Lower leg skin (tissue), 3 donors: ENCODE data around the gene TOX2.

Source experiments
- CTCF ChIP-seq, 3 donors: fragments of 450-650 bp; IDR thresholded peaks; one replicate each; pipeline ENCODE4 v1.5.1; 2016; ENCODE audit warnings: antibody characterized with exemption in 3 of 3, mild to moderate bottlenecking in 3 of 3, moderate library complexity in 2 of 3
- POLR2A ChIP-seq, 2 donors: fragments of 450-650 bp; IDR thresholded peaks; one replicate each; pipeline ENCODE4 v1.6.1; 2016 to 2017; ENCODE audit warnings: antibody characterized with exemption in 2 of 2, mild to moderate bottlenecking in 1 of 2, moderate library complexity in 1 of 2

- TF ChIP-seq CTCF (IDR thresholded peaks at IDR 0.05) (no peak), POLR2A (IDR thresholded peaks at IDR 0.05) (no peak)
Observed at GRCh38 chr20:43969501-43970182, 55.0 kb downstream of the TOX2 start.
